GM12878 (cell line): Measurements from ENCODE around the gene RAB31.

Source experiments
- ATF3 ChIP-seq: IDR thresholded peaks from 2 replicates; pipeline ENCODE4 v1.6.1; 2011; ENCODE audit warnings: low read depth, mild to moderate bottlenecking, low read length, moderate library complexity, borderline replicate concordance; ENCODE audit errors: extremely low read depth
- CHD4 ChIP-seq: fragments of 200-600 bp; sonication (generic); IDR thresholded peaks from 2 replicates; pipeline ENCODE4 v1.6.1; 2016; ENCODE audit warnings: mild to moderate bottlenecking
- CTCF ChIP-seq, 3 experiments: IDR thresholded peaks in 2 of 3; conservative IDR thresholded peaks in 1 of 3; 2 replicates each; pipeline ENCODE4 v1.5.1; 2011; ENCODE audit warnings: low read depth in 3 of 3, low read length in 3 of 3, mild to moderate bottlenecking in 3 of 3, control low read depth in 2 of 3, moderate library complexity in 2 of 3, inconsistent platforms in 1 of 3, mixed read lengths in 1 of 3; ENCODE audit not compliant: control insufficient read depth in 2 of 3, insufficient read depth in 1 of 3; ENCODE audit errors: extremely low read depth in 1 of 3
- EP300 ChIP-seq, 2 experiments: fragments of 150-350 bp in 1 of 2; IDR thresholded peaks; 2 replicates each; pipeline ENCODE4 v1.6.1; 2011 to 2012; ENCODE audit warnings: low read depth in 2 of 2, low read length in 2 of 2, borderline replicate concordance in 1 of 2, improper control_type of control experiment in 1 of 2, inconsistent platforms in 1 of 2; ENCODE audit not compliant: control insufficient read depth in 1 of 2
- HDAC6 ChIP-seq: fragments of 200-600 bp; sonication (generic); IDR thresholded peaks from one replicate; pipeline ENCODE4 v1.8.0; 2017; ENCODE audit warnings: antibody characterized with exemption; ENCODE audit not compliant: unreplicated experiment
- NBN ChIP-seq: fragments of 450-650 bp; IDR thresholded peaks from 2 replicates; pipeline ENCODE4 v1.6.1; 2016
- POU2F2 ChIP-seq: IDR thresholded peaks from 3 replicates; pipeline ENCODE4 v1.6.1; 2011; ENCODE audit warnings: low read depth, mild to moderate bottlenecking, low read length, borderline replicate concordance
- ZBED1 ChIP-seq: IDR thresholded peaks from 2 replicates; pipeline ENCODE4 v1.6.1; 2016; ENCODE audit warnings: borderline replicate concordance

- TF ChIP-seq CHD4: no peak
- no peak for TF ChIP-seq NBN
- no peak for TF ChIP-seq EP300 (IDR thresholded peaks at IDR 0.05; ENCODE audit: borderline replicate concordance in 1 of 2, control insufficient read depth in 1 of 2, low read depth in 2 of 2, low read length in 2 of 2)
- no peak for TF ChIP-seq HDAC6
- TF ChIP-seq ATF3: no peak
- no peak for TF ChIP-seq ZBED1
- TF ChIP-seq POU2F2: no peak
- no peak for TF ChIP-seq CTCF (IDR thresholded peaks at IDR 0.05 in 2 of 3, conservative IDR thresholded peaks at IDR 0.05 in 1 of 3; ENCODE audit: control insufficient read depth in 2 of 3, extremely low read depth in 1 of 3, insufficient read depth in 1 of 3, low read depth in 3 of 3, low read length in 3 of 3)
Measured at GRCh38 chr18:9831723-9832199, 123.7 kb downstream of the RAB31 start.
